Measurements from ENCODE around the gene NOL6. TPM values are rescaled to one million over a fixed set of nuclear protein-coding genes. Genes with fewer than 3 reads are reported as not detected.

The NOL6 gene
- total and polyA plus RNA-seq, 10 of the 15 experiments (the other 5 are each of a cell fraction or from before 2014, with no cell fraction given): 8.3 to 53.2 (median 33.1) TPM

DNA sequence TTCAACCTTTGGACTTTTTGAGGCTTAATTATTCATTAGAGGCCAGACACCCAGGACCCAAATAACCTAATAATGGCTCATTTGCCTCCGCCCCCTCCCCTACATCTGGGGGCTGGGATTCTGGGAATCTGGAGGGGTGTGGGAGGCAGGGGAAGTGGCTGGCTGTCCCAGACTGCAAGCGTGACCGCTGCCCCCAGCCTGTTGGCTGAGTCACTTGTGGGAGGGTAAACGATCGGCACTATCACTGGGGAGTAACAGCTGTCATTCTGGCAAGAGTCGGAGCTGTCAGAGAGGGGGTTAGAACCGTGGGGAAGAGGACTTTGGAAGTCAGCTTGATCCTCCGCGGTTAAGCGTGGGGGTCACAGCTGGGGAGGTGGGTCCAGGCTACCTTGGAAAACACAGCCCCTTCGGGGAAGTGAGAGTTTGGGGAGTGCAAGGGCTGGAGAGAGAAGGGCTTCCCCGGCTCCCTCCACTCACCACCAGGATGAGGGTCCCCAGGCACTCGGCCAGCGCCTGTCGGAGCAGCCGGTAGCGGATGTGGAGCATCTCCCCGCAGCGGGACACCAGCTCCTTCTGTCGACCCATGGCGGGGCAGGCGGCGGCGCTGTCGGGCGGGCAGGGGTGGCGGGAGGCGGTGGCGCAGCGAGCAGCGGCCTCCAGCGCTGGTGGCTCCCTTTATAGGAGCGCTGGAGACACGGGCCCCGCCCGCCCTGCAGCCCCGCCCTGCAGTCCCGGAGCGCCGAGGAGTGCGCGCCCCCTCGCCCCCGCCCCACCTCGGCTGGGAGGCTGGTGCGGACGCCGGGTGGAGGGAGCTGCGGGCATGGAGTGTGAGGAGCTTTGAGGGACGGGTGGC, 26.6 kb downstream of the NOL6 start, which contains the start of gene AQP3 (continued):
- TF ChIP-seq PAX5 (IDR thresholded peaks at IDR 0.05; ENCODE audit: borderline replicate concordance, low read depth, low read length) (peak; percentile 51; the same call in 1 of the 2 replicates), HDGF (IDR thresholded peaks at IDR 0.05) (no peak), FOS (IDR thresholded peaks at IDR 0.05; ENCODE audit: borderline replicate concordance, extremely low read depth, insufficient read length) (no peak), BHLHE40 (IDR thresholded peaks at IDR 0.05; ENCODE audit: borderline replicate concordance in 1 of 2, low read depth in 2 of 2, low read length in 1 of 2) (no peak; a peak in 1 of 4 replicates), MTA3 (IDR thresholded peaks at IDR 0.05; ENCODE audit: borderline replicate concordance, low read length) (no peak), EED (IDR thresholded peaks at IDR 0.05; ENCODE audit: low read depth) (peak; percentile 22; the same call in 1 of the 2 replicates)
- TF ChIP-seq, protein P1, sequence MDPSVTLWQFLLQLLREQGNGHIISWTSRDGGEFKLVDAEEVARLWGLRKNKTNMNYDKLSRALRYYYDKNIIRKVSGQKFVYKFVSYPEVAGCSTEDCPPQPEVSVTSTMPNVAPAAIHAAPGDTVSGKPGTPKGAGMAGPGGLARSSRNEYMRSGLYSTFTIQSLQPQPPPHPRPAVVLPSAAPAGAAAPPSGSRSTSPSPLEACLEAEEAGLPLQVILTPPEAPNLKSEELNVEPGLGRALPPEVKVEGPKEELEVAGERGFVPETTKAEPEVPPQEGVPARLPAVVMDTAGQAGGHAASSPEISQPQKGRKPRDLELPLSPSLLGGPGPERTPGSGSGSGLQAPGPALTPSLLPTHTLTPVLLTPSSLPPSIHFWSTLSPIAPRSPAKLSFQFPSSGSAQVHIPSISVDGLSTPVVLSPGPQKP (IDR thresholded peaks at IDR 0.05; ENCODE audit: low read depth, low read length): no peak

DNA sequence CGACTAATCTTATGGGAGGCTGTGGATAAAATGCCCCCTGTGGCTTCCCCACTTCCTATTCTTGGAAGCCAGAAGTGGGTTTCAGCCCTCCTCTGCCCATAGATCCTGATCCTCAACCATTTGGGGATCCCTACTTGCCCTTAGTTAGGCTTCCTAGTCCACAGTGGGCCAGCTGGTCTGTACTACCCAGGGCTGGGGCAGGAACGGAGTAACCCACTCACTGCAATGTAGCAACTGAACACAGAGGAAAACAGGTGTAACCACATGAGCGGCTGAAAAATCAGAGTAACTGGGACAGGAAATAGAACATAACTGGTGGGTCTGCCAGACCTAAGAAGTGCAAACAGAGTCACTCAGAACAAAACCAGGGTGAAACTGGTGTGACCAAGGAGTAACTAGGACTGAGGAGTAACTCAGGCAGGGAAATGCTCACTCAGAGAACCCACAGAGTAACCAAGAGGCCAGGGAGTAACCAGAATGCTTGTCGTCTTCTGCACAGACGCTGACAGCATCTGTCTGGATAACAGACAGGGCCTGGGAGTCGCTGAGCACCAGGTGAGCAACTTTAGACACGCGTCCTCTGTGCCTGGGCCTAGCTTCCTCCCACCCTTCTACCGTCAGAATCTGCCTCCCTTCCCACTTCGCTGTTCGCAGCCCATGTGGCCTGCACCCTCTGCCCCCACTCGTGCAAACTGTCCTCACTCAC, 27.3 kb downstream of the NOL6 start:
- Histone ChIP-seq H3K4me2 (ENCODE audit: control insufficient read depth, insufficient read depth) (peak overlapping the region; percentile 82), H3K9ac (ENCODE audit: control insufficient read depth, insufficient read depth, low read length) (peak overlapping the region; percentile 15; the same call in 1 of the 2 replicates), H3K27me3 (replicated peaks in 1 of 2; ENCODE audit: control insufficient read depth in 2 of 2, insufficient read depth in 2 of 2, low read length in 1 of 2) (0 out of 4 replicates have a peak, but pooled peaks cover 0 to 1% of the 10 kb centered on the region in 2 experiments), H3K27ac (ENCODE audit: control insufficient read depth, insufficient read depth) (0 out of 2 replicates have a peak overlapping the region, but pooled peaks have one; percentile 20), H2AFZ (ENCODE audit: control insufficient read depth, low read depth, low read length) (no peak overlapping the region), H4K20me1 (ENCODE audit: control insufficient read depth, insufficient read depth) (no peaks in the 10 kb centered on the region), H3K79me2 (ENCODE audit: control insufficient read depth, insufficient read depth, low read length) (no peaks in the 10 kb centered on the region), H3K9me3 (replicated peaks; ENCODE audit: control insufficient read depth, insufficient read depth, low read length) (no peaks in the 10 kb centered on the region), H3K4me3 (peak overlapping the region; percentile 40; the same call in 1 of the 2 replicates), H3K4me1 (ENCODE audit: control insufficient read depth, insufficient read depth, low read length) (peaks cover 31% of the 10 kb centered on the region), H3K36me3 (ENCODE audit: control insufficient read depth in 2 of 2, insufficient read depth in 2 of 2, low read length in 1 of 2) (no peaks in the 10 kb centered on the region)
- no TSS peak for BruUV-seq (replicated peaks)
- DNase-seq (ENCODE audit: low read depth, low spot score): peak; percentile 79
- ChIA-PET SMC1A (ENCODE audit: uncharacterized antibody, unreplicated experiment) (no interaction called here), POLR2A (interaction anchor here (0.5 to 1.1 kb wide), 2 partner anchors 27 to 139 kb away, joined by 3 to 6 read pairs; partner anchors contain the start of gene NOL6), RAD21 (ENCODE audit: unreplicated experiment) (interaction anchor here (0.8 to 1.5 kb wide), 5 partner anchors 11 to 159 kb away, joined by 3 to 6 read pairs (median 4); partner anchors contain the start of gene NOL6), CTCF (interaction anchor here (1.5 to 8.9 kb wide), 6 partner anchors 12 to 71 kb away, joined by 3 to 113 read pairs (median 19); partner anchors contain the start of gene AQP7)
- WGBS (ENCODE audit: insufficient coverage, insufficient replicate concordance, low lambda C conversion rate, missing lambda C conversion rate): 5% methylated on average over 12 of the region's 12 CpGs
- peak; percentile 77 for ATAC-seq
- intact Hi-C loops (cut with micrococcal nuclease; ENCODE audit: unreplicated experiment): no loop called here
- in situ Hi-C loops (cut with MboI): no loop called here
- FAIRE-seq: peak; percentile 99
- no peak for TF ChIP-seq SRF (IDR thresholded peaks at IDR 0.05; ENCODE audit: low read depth in 2 of 2, low read length in 2 of 2)
- TF ChIP-seq TCF3 (IDR thresholded peaks at IDR 0.05; ENCODE audit: borderline replicate concordance, insufficient read depth, low read depth, low read length): peak; percentile 84; the same call in 1 of the 2 replicates
- TF ChIP-seq, protein P2, sequence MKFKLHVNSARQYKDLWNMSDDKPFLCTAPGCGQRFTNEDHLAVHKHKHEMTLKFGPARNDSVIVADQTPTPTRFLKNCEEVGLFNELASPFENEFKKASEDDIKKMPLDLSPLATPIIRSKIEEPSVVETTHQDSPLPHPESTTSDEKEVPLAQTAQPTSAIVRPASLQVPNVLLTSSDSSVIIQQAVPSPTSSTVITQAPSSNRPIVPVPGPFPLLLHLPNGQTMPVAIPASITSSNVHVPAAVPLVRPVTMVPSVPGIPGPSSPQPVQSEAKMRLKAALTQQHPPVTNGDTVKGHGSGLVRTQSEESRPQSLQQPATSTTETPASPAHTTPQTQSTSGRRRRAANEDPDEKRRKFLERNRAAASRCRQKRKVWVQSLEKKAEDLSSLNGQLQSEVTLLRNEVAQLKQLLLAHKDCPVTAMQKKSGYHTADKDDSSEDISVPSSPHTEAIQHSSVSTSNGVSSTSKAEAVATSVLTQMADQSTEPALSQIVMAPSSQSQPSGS (IDR thresholded peaks at IDR 0.05; ENCODE audit: low read length): peak; percentile 74; the same call in 1 of the 2 replicates
- TF ChIP-seq SMC3 (IDR thresholded peaks at IDR 0.05; ENCODE audit: borderline replicate concordance, low read length): no peak
- TF ChIP-seq LARP7 (IDR thresholded peaks at IDR 0.05): no peak
- TF ChIP-seq TCF12 (IDR thresholded peaks at IDR 0.05; ENCODE audit: low read depth, low read length): peak; percentile 33; the same call in 1 of the 2 replicates
- TF ChIP-seq EGR1 (IDR thresholded peaks at IDR 0.05; ENCODE audit: borderline replicate concordance in 1 of 2, low read depth in 2 of 2, low read length in 2 of 2): no peak
- TF ChIP-seq, protein P3, sequence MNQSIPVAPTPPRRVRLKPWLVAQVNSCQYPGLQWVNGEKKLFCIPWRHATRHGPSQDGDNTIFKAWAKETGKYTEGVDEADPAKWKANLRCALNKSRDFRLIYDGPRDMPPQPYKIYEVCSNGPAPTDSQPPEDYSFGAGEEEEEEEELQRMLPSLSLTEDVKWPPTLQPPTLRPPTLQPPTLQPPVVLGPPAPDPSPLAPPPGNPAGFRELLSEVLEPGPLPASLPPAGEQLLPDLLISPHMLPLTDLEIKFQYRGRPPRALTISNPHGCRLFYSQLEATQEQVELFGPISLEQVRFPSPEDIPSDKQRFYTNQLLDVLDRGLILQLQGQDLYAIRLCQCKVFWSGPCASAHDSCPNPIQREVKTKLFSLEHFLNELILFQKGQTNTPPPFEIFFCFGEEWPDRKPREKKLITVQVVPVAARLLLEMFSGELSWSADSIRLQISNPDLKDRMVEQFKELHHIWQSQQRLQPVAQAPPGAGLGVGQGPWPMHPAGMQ (IDR thresholded peaks at IDR 0.05; ENCODE audit: borderline replicate concordance): no peak
- TF ChIP-seq NBN (IDR thresholded peaks at IDR 0.05): peak; percentile 43; the same call in 1 of the 2 replicates

Data from GM12878 (cell line).